Cardiac fibroblast (primary cell): ENCODE measurements around the gene GPR17.

ENCODE experiments used
- DNase-seq, 2 donors: peaks; one replicate each; pipeline versions ENCODE4 v3.0.0 to v3.0.0-alpha.2; 2010; ENCODE audit warnings: low read depth in 2 of 2
- H3K4me3 ChIP-seq, 2 donors: replicated peaks in 1 of 2; 1 replicate in 1 of 2; 2 replicates in 1 of 2; pipeline ENCODE4 v1.5.1; 2011; ENCODE audit warnings: low read depth in 2 of 2, low read length in 2 of 2, mild to moderate bottlenecking in 2 of 2, moderate library complexity in 1 of 2
- CTCF ChIP-seq: IDR thresholded peaks from one replicate; pipeline ENCODE4 v1.5.1; 2011; ENCODE audit warnings: low read depth, mild to moderate bottlenecking, low read length, inconsistent platforms

GPR17 gene

GRCh38 chr2:127599211-127599610 lies 46.7 kb upstream of the GPR17 start:
- peak in 1 of 2 donors; percentile 69 for DNase-seq
- TF ChIP-seq CTCF, result no peak
- no peak overlapping the region for H3K4me3 ChIP-seq

- no peak overlapping the region for H3K4me3 ChIP-seq
- DNase-seq, result peak in 1 of 2 donors; percentile 16
- no peak for TF ChIP-seq CTCF
Measured at GRCh38 chr2:127604986-127605385, 41.0 kb upstream of the GPR17 start.

GRCh38 chr2:127605691-127606263 lies 40.2 kb upstream of the GPR17 start:
- no peak for TF ChIP-seq CTCF
- DNase-seq, result no peak
- H3K4me3 ChIP-seq, result no peak overlapping the region

GRCh38 chr2:127606625-127607398 lies 39.1 kb upstream of the GPR17 start:
- DNase-seq, result no peak
- no peak for TF ChIP-seq CTCF
- no peak overlapping the region for H3K4me3 ChIP-seq

- H3K4me3 ChIP-seq, result no peak overlapping the region
- DNase-seq, result no peak
- no peak for TF ChIP-seq CTCF
Measured at GRCh38 chr2:127607399-127607908, 38.5 kb upstream of the GPR17 start.

GRCh38 chr2:127608061-127609030 lies 37.6 kb upstream of the GPR17 start:
- DNase-seq, result no peak
- no peak for TF ChIP-seq CTCF
- no peak overlapping the region for H3K4me3 ChIP-seq
